ENCODE results near the gene PER3. TPM values are rescaled to one million over a fixed set of nuclear protein-coding genes. Genes with fewer than 3 reads are reported as not detected.

Gene PER3
- total and polyA plus RNA-seq, 4 donors = 3.3 to 21.0 (median 6.2) TPM

GRCh38 chr1:7809742-7810141, 25.7 kb downstream of the PER3 start:
- H3K4me1 ChIP-seq (ENCODE audit: control insufficient read depth in 4 of 4, insufficient read depth in 4 of 4, low read length in 3 of 4) = no peaks in the 10 kb centered on the region
- TF ChIP-seq EGR1 (IDR thresholded peaks at IDR 0.05; ENCODE audit: low read depth in 2 of 2) (no peak), HNF4G (IDR thresholded peaks at IDR 0.05) (no peak), HNF4A (conservative IDR thresholded peaks at IDR 0.05) (no peak), GABPA (IDR thresholded peaks at IDR 0.05 in 1 of 2, conservative IDR thresholded peaks at IDR 0.05 in 1 of 2) (no peak), ZBTB33 (IDR thresholded peaks at IDR 0.05) (no peak), TAF1 (conservative IDR thresholded peaks at IDR 0.05) (no peak)
- peaks cover 13 to 83% (median 65%) of the 10 kb centered on the region in 4 donors for H3K36me3 ChIP-seq (ENCODE audit: control insufficient read depth in 4 of 4, insufficient read depth in 3 of 4, low read depth in 1 of 4, low read length in 3 of 4)
- whole genome bisulfite sequencing = 96% methylated on average over 13 of the region's 13 CpGs
- no peak overlapping the region for H3K9ac ChIP-seq (ENCODE audit: low read depth in 1 of 2, low read length in 2 of 2)
- no peak overlapping the region for H3K4me3 ChIP-seq (ENCODE audit: low read depth in 1 of 3, low read length in 3 of 3)
- DNase-seq (ENCODE audit: low spot score) = no peak
- H3K27ac ChIP-seq (ENCODE audit: low read depth in 1 of 2, low read length in 2 of 2) = no peak overlapping the region
- H3K27me3 ChIP-seq (ENCODE audit: control insufficient read depth in 4 of 4, insufficient read depth in 4 of 4, low read length in 3 of 4) = no peaks in the 10 kb centered on the region
- peaks cover 0 to 9% (median 4%) of the 10 kb centered on the region in 4 donors for H3K9me3 ChIP-seq (ENCODE audit: control insufficient read depth in 4 of 4, low read length in 3 of 4)

GRCh38 chr1:7810395-7810794, 26.3 kb downstream of the PER3 start:
- 94% methylated on average over 7 of the region's 7 CpGs for WGBS
- no peak for TF ChIP-seq HNF4A (conservative IDR thresholded peaks at IDR 0.05)
- no peak for TF ChIP-seq EGR1 (IDR thresholded peaks at IDR 0.05; ENCODE audit: low read depth in 2 of 2)
- no peak for TF ChIP-seq ATF3 (IDR thresholded peaks at IDR 0.05)
- no peak for TF ChIP-seq SP1 (IDR thresholded peaks at IDR 0.05)
- no peak for TF ChIP-seq ZBTB33 (IDR thresholded peaks at IDR 0.05)
- no peak for TF ChIP-seq GABPA (IDR thresholded peaks at IDR 0.05 in 1 of 2, conservative IDR thresholded peaks at IDR 0.05 in 1 of 2)
- no peak for TF ChIP-seq YY1 (IDR thresholded peaks at IDR 0.05)
- no peak for TF ChIP-seq REST (IDR thresholded peaks at IDR 0.05)
- TF ChIP-seq HNF4G (IDR thresholded peaks at IDR 0.05) = no peak
- TF ChIP-seq FOXA1 (IDR thresholded peaks at IDR 0.05) = no peak
- TF ChIP-seq RAD21 (IDR thresholded peaks at IDR 0.05) = no peak
- TF ChIP-seq NR2F2 (IDR thresholded peaks at IDR 0.05) = no peak
- no peak for TF ChIP-seq JUND (IDR thresholded peaks at IDR 0.05)
- no peak for TF ChIP-seq CTCF (IDR thresholded peaks at IDR 0.05; ENCODE audit: low read depth, low read length, missing input control)
- Histone ChIP-seq H3K36me3 (ENCODE audit: control insufficient read depth in 4 of 4, insufficient read depth in 3 of 4, low read depth in 1 of 4, low read length in 3 of 4) (peaks cover 13 to 81% (median 64%) of the 10 kb centered on the region in 4 donors), H3K4me3 (ENCODE audit: low read depth in 1 of 3, low read length in 3 of 3) (no peak overlapping the region), H3K27me3 (ENCODE audit: control insufficient read depth in 4 of 4, insufficient read depth in 4 of 4, low read length in 3 of 4) (no peaks in the 10 kb centered on the region), H3K27ac (ENCODE audit: low read depth in 1 of 2, low read length in 2 of 2) (no peak overlapping the region), H3K9me3 (ENCODE audit: control insufficient read depth in 4 of 4, low read length in 3 of 4) (peaks cover 0 to 9% (median 4%) of the 10 kb centered on the region in 4 donors), H3K9ac (ENCODE audit: low read depth in 1 of 2, low read length in 2 of 2) (no peak overlapping the region), H3K4me1 (ENCODE audit: control insufficient read depth in 4 of 4, insufficient read depth in 4 of 4, low read length in 3 of 4) (no peaks in the 10 kb centered on the region)
- no peak for DNase-seq (ENCODE audit: low spot score)
